RWPE1 (cell line): ENCODE measurements around the gene FMR1NB.

Experiments
- CTCF ChIA-PET: fragments of 350-600 bp; sonication (Branson Sonifier 250); formaldehyde crosslinking; extraction: SDS; loops from one replicate; lab custom pipeline; 2021; lab: Yijun Ruan, JAX
- POLR2A ChIA-PET: fragments of 400-600 bp; formaldehyde crosslinking; extraction: SDS; loops from one replicate; lab custom pipeline; 2020; ENCODE audit warnings: antibody characterized with exemption; ENCODE audit not compliant: low non-redundant PET; lab: Yijun Ruan, JAX
- DNase-seq: peaks from one replicate; pipeline ENCODE4 v3.0.0; 2012; ENCODE audit warnings: low spot score
- H3K27ac ChIP-seq: fragments of 450-650 bp; 2 replicates; pipeline ENCODE4 v1.5.1; 2017
- TF ChIP-seq, protein P1 (sequence below): fragments of 450-650 bp; conservative IDR thresholded peaks from 2 replicates; pipeline ENCODE4 v1.5.1; 2017; ENCODE audit warnings: low read depth, mild to moderate bottlenecking

Gene FMR1NB

GRCh38 chrX:148051973-148052372, 70.8 kb downstream of the FMR1NB start:
- CTCF ChIA-PET, result interaction anchor here (1.0 kb wide), 1 partner anchor 1419 kb away, joined by 3 read pairs; no protein-coding TSS in a partner anchor
- POLR2A ChIA-PET, result no interaction called here
- no peak for DNase-seq
- TF ChIP-seq, protein P1, sequence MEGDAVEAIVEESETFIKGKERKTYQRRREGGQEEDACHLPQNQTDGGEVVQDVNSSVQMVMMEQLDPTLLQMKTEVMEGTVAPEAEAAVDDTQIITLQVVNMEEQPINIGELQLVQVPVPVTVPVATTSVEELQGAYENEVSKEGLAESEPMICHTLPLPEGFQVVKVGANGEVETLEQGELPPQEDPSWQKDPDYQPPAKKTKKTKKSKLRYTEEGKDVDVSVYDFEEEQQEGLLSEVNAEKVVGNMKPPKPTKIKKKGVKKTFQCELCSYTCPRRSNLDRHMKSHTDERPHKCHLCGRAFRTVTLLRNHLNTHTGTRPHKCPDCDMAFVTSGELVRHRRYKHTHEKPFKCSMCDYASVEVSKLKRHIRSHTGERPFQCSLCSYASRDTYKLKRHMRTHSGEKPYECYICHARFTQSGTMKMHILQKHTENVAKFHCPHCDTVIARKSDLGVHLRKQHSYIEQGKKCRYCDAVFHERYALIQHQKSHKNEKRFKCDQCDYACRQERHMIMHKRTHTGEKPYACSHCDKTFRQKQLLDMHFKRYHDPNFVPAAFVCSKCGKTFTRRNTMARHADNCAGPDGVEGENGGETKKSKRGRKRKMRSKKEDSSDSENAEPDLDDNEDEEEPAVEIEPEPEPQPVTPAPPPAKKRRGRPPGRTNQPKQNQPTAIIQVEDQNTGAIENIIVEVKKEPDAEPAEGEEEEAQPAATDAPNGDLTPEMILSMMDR, result no peak
- H3K27ac ChIP-seq, result no peak overlapping the region

DNA sequence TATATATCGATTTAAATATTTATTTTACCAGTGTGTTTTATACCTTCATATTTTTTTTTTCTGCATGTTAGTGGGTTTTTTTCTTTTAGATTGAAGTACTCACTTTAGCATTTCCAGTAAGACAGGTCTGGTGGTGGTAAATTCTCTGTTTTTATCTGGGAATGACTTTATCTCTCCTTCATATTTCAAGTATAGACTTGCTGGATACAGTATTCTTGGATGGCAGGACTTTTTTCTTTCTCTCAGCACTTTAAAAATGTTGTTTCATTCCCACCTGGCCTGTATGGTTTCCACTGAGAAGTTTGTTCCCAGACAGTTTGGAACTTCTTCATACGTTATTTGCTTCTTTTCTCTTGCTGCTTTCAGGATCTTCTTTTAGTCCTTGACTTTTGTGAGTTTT, 86.1 kb downstream of the FMR1NB start:
- TF ChIP-seq, protein P1, result no peak
- POLR2A ChIA-PET, result no interaction called here
- DNase-seq, result no peak
- H3K27ac ChIP-seq, result no peak overlapping the region
- CTCF ChIA-PET, result no interaction called here

DNA sequence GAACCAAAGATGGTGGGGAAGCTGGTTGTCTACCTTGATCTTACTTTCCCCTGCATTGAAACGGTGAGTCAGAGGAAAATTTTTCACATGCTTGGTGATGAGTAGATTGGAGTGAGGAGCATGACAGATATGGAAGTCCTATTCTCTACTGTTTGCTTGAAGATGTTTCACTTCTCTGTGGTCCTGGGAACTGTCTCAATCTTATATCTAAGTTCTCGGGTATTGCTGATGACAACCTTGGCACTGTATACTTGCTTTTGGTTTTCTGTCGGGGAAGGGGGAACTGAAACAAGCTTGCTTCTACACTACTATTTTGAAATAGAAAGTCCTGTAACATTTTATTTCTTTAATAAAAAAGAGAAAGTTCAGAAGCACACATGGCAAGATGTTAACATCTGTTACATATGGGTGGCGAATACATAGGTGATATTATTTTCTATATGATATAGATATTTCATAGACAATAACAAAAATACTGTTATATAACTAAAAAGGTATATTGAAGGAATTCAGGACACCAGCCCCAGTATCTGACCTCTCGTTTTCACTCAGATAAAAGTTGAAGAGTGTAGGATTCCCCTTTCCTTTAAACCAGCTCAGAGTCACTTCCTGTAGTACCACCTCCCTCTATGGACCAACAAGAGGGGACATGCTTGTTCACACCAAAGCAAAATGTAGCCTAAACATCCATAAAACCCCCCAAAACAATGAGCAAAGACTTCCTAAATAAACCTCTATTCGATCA, 88.8 kb downstream of the FMR1NB start:
- TF ChIP-seq, protein P1, result no peak
- no peak for DNase-seq
- no peak overlapping the region for H3K27ac ChIP-seq
- ChIA-PET POLR2A (no interaction called here), CTCF (no interaction called here)

DNA sequence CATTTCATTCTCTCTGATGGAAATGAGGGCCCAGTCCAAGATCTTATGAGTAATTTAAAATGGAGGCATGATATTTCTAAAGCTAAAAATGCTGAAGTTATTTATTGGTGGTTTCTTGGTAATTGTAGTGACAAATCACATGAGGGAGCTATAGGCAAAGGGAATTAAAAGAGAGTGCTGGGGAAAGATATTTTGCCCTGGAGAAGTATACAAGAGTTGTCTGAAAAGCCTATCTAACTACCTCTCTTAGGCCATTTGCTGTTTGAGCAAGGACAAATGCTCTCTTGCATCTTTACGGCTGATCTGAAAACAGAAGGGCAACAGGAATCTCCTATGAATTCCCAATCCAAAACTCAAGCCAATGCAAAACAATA, 89.4 kb downstream of the FMR1NB start:
- DNase-seq, result no peak
- CTCF ChIA-PET, result no interaction called here
- TF ChIP-seq, protein P1, result no peak
- POLR2A ChIA-PET, result no interaction called here
- H3K27ac ChIP-seq, result no peak overlapping the region
